ENCODE results near the gene IRS2. TPM values are rescaled to one million over a fixed set of nuclear protein-coding genes. Genes with fewer than 3 reads are reported as not detected.

Gene IRS2, protein sequence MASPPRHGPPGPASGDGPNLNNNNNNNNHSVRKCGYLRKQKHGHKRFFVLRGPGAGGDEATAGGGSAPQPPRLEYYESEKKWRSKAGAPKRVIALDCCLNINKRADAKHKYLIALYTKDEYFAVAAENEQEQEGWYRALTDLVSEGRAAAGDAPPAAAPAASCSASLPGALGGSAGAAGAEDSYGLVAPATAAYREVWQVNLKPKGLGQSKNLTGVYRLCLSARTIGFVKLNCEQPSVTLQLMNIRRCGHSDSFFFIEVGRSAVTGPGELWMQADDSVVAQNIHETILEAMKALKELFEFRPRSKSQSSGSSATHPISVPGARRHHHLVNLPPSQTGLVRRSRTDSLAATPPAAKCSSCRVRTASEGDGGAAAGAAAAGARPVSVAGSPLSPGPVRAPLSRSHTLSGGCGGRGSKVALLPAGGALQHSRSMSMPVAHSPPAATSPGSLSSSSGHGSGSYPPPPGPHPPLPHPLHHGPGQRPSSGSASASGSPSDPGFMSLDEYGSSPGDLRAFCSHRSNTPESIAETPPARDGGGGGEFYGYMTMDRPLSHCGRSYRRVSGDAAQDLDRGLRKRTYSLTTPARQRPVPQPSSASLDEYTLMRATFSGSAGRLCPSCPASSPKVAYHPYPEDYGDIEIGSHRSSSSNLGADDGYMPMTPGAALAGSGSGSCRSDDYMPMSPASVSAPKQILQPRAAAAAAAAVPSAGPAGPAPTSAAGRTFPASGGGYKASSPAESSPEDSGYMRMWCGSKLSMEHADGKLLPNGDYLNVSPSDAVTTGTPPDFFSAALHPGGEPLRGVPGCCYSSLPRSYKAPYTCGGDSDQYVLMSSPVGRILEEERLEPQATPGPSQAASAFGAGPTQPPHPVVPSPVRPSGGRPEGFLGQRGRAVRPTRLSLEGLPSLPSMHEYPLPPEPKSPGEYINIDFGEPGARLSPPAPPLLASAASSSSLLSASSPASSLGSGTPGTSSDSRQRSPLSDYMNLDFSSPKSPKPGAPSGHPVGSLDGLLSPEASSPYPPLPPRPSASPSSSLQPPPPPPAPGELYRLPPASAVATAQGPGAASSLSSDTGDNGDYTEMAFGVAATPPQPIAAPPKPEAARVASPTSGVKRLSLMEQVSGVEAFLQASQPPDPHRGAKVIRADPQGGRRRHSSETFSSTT (N-terminal part only)
- 6.6 and 8.0 TPM in 2 replicates for total RNA-seq

DNA sequence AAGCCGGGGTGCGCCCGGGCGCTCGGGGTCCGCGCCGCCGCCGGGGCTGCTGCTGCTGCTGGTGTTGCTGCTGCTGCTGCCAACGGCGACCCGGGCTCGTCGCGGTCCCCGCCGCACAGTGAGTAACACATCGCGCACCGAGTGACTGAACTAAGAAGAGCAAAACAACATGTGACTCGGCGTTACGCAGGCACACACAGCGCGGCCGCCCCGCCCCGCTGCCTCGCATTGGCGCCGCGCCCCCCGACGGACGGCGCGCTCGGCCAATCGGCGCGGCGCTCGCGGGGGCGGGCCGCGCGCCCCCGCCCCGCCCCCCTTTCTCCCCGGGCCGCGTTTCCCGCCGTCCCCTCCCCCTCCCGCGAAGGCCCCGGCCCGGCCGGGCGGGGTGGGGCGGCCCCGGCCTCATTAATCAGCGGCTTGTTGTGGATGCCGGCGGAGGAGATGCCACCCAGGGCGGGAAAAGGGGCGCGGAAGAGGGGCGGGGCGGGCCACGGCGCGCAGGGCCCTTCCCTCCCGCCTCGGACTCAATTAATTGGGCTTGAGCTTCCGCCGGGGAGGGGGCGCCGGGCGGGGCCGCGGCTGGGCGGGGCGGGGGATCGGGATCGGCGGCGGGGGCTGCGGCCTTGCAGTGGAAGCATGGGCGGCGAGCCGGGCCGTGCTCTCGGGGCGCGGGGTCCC, at the start of gene IRS2:
Gene IRS2 (minus strand): TSS at position 127 of the 678 bp plus-strand sequence. CDS start 530 bp downstream, outside the sequence.

